ENCODE data around the gene CPA5.

CPA5 gene

DNA sequence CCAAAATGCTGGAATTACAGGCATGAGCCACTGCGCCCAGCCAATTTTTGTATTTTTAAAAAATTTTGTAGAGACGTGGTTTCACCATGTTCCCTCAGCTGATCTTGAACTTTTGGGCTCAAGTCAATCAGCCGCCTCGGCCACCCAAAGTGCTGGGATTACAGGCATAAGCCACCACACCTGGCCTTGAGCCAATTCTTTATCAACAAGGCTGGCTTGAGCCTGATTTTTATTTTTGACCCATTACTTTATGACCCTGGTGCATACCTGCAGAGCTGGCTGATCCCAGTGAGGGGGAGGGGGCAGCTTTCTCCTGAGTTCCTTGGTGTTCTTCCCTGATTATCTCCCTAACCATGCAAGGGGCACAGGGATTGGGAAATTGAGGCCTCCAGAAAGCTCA lies 19.8 kb downstream of the CPA5 start:
- H4K91ac ChIP-seq (ENCODE audit: low read depth, low read length, poor library complexity) = no peak overlapping the region
- no peak overlapping the region for H3K4ac ChIP-seq (ENCODE audit: low read length)
- no peak overlapping the region for H3K9ac ChIP-seq (ENCODE audit: low read depth, low read length, poor library complexity)
- no peak overlapping the region for H4K8ac ChIP-seq (ENCODE audit: low read depth, low read length)
- no peak overlapping the region for H3K27ac ChIP-seq (replicated peaks; ENCODE audit: low read length)
- peaks cover 4 to 10% of the 10 kb centered on the region in 2 donors for H3K4me1 ChIP-seq (ENCODE audit: control insufficient read depth in 2 of 2, insufficient read depth in 1 of 2, low read depth in 1 of 2, low read length in 2 of 2)
- H3K4me2 ChIP-seq (ENCODE audit: insufficient read depth, low read length, poor library complexity, severe bottlenecking) = no peak overlapping the region
- H3K36me3 ChIP-seq (replicated peaks in 1 of 2; ENCODE audit: control insufficient read depth in 2 of 2, insufficient read depth in 2 of 2, low read length in 2 of 2) = no peaks in the 10 kb centered on the region
- H2BK15ac ChIP-seq (ENCODE audit: low read length) = no peak overlapping the region
- no peak overlapping the region for H2AFZ ChIP-seq (ENCODE audit: low read length)
- H2AK5ac ChIP-seq (ENCODE audit: low read depth, low read length) = peak overlapping the region; percentile 0
- H3K79me1 ChIP-seq (ENCODE audit: low read depth, low read length) = no peaks in the 10 kb centered on the region
- DNase-seq (ENCODE audit: low spot score) = no peak
- no peak overlapping the region for H2BK120ac ChIP-seq (ENCODE audit: low read depth, low read length)
- no CpG with 5 or more reads among the region's 4 CpGs for WGBS, 2 donors (ENCODE audit: extremely low coverage in 2 of 2, insufficient read length in 2 of 2, insufficient replicate concordance in 1 of 2)
- H3K14ac ChIP-seq (ENCODE audit: low read length) = no peak overlapping the region
- no peak overlapping the region for H3K4me3 ChIP-seq (ENCODE audit: low read length in 2 of 2)
- peaks cover 5 to 8% of the 10 kb centered on the region in 2 donors for H3K9me3 ChIP-seq (replicated peaks in 1 of 2; ENCODE audit: control insufficient read depth in 2 of 2, insufficient read depth in 1 of 2, low read depth in 1 of 2, low read length in 2 of 2)
- no peaks in the 10 kb centered on the region for H3K27me3 ChIP-seq (ENCODE audit: control insufficient read depth in 3 of 3, insufficient read depth in 3 of 3, low read depth in 1 of 3, low read length in 3 of 3)
- no peak overlapping the region for H3K18ac ChIP-seq (ENCODE audit: low read length)
- no peak overlapping the region for H2BK5ac ChIP-seq (ENCODE audit: low read length)
- H3K23ac ChIP-seq (ENCODE audit: low read depth, low read length, poor library complexity) = no peak overlapping the region
- no peak overlapping the region for H2BK12ac ChIP-seq (ENCODE audit: low read length)

DNA sequence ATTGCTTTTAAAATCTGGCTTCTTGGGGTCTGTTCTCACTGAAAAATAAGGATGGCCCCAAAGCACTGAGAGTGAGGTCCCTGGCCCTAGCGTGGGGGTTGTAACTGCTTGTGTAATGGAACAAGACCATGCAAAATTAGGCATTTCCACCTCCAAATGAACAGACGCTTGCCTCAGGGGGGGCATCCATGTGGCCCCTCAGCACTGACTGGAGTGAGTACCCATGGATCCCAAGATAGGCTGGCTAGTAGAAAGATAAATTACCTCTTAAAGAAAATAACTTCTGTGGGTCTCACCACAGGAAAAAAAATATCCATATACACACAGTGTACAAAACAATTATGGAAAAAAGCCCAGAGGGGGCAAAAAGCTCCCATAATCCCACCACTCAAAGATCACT lies 20.5 kb downstream of the CPA5 start:
- Histone ChIP-seq H3K9ac (ENCODE audit: low read depth, low read length, poor library complexity) (no peak overlapping the region), H3K18ac (ENCODE audit: low read length) (no peak overlapping the region), H4K8ac (ENCODE audit: low read depth, low read length) (no peak overlapping the region), H3K14ac (ENCODE audit: low read length) (no peak overlapping the region), H3K36me3 (replicated peaks in 1 of 2; ENCODE audit: control insufficient read depth in 2 of 2, insufficient read depth in 2 of 2, low read length in 2 of 2) (no peaks in the 10 kb centered on the region), H2BK120ac (ENCODE audit: low read depth, low read length) (no peak overlapping the region), H2BK15ac (ENCODE audit: low read length) (no peak overlapping the region), H2AK5ac (ENCODE audit: low read depth, low read length) (no peak overlapping the region), H3K4me1 (ENCODE audit: control insufficient read depth in 2 of 2, insufficient read depth in 1 of 2, low read depth in 1 of 2, low read length in 2 of 2) (peaks cover 4 to 10% of the 10 kb centered on the region in 2 donors), H3K23ac (ENCODE audit: low read depth, low read length, poor library complexity) (no peak overlapping the region), H3K79me1 (ENCODE audit: low read depth, low read length) (no peaks in the 10 kb centered on the region), H2BK5ac (ENCODE audit: low read length) (no peak overlapping the region), H2BK12ac (ENCODE audit: low read length) (no peak overlapping the region), H4K91ac (ENCODE audit: low read depth, low read length, poor library complexity) (no peak overlapping the region), H3K27me3 (ENCODE audit: control insufficient read depth in 3 of 3, insufficient read depth in 3 of 3, low read depth in 1 of 3, low read length in 3 of 3) (no peaks in the 10 kb centered on the region), H2AFZ (ENCODE audit: low read length) (no peak overlapping the region), H3K4ac (ENCODE audit: low read length) (no peak overlapping the region), H3K27ac (replicated peaks; ENCODE audit: low read length) (no peak overlapping the region), H3K9me3 (replicated peaks in 1 of 2; ENCODE audit: control insufficient read depth in 2 of 2, insufficient read depth in 1 of 2, low read depth in 1 of 2, low read length in 2 of 2) (peaks cover 4 to 5% of the 10 kb centered on the region in 2 donors), H3K4me2 (ENCODE audit: insufficient read depth, low read length, poor library complexity, severe bottlenecking) (no peak overlapping the region), H3K4me3 (ENCODE audit: low read length in 2 of 2) (no peak overlapping the region)
- DNase-seq (ENCODE audit: low spot score) = no peak
- no CpG with 5 or more reads among the region's 2 CpGs for WGBS, 2 donors (ENCODE audit: extremely low coverage in 2 of 2, insufficient read length in 2 of 2, insufficient replicate concordance in 1 of 2)

DNA sequence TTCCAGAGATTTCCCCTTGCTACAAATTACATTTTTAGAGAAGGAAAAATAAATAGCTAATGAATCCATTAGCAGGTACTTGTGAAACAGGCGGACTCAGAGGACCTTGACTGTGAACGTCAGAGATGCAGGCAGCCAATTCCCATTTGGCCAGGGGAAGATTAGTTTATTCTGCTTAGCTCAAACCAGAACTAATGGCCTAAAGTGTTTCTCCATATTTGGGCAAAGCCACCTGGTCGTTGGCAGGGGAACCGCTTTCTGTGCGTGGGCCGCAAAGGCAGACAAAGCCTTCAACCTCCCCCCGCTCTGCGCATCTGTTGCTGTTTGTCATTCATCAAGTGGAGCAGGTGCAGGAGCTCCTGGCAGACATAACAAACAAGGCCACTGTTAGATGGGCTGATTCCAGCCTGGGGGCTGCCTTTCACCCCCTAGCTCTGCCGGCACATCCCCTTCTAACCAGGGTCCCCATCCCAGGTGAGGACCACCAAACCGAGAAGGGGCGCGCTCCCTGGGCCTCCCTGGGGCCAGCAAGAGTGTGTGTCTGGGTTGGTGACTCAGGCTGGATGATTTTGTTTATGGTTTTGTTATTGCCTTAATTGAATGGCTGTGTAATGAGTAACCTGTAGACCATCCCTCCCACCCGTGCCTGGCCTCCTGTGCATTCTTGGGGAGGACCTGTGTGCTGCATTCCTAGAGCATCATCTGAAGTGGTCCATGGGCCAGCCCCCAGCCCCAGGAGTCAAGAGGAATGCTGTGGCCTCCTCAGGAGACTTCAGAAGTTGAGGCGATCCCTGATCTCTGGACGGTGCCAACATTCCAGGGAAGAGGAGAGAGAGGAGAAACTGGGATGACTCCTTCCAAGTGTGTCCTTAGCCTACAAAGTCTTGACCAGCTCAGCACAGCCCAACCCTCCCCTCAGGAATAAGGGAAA lies 21.2 kb downstream of the CPA5 start:
- Histone ChIP-seq H3K14ac (ENCODE audit: low read length) (no peak overlapping the region), H3K9me3 (replicated peaks in 1 of 2; ENCODE audit: control insufficient read depth in 2 of 2, insufficient read depth in 1 of 2, low read depth in 1 of 2, low read length in 2 of 2) (peaks cover 2 to 3% of the 10 kb centered on the region in 2 donors), H3K4ac (ENCODE audit: low read length) (no peak overlapping the region), H3K27ac (replicated peaks; ENCODE audit: low read length) (no peak overlapping the region), H2BK15ac (ENCODE audit: low read length) (peak overlapping the region; percentile 4), H3K4me2 (ENCODE audit: insufficient read depth, low read length, poor library complexity, severe bottlenecking) (no peak overlapping the region), H3K4me3 (ENCODE audit: low read length in 2 of 2) (no peak overlapping the region), H3K23ac (ENCODE audit: low read depth, low read length, poor library complexity) (no peak overlapping the region), H2BK120ac (ENCODE audit: low read depth, low read length) (no peak overlapping the region), H3K79me1 (ENCODE audit: low read depth, low read length) (no peaks in the 10 kb centered on the region), H4K91ac (ENCODE audit: low read depth, low read length, poor library complexity) (no peak overlapping the region), H2AFZ (ENCODE audit: low read length) (peak overlapping the region; percentile 60), H2AK5ac (ENCODE audit: low read depth, low read length) (peak overlapping the region; percentile 10), H3K18ac (ENCODE audit: low read length) (peak overlapping the region; percentile 54), H2BK12ac (ENCODE audit: low read length) (no peak overlapping the region), H2BK5ac (ENCODE audit: low read length) (peak overlapping the region; percentile 2), H3K9ac (ENCODE audit: low read depth, low read length, poor library complexity) (no peak overlapping the region), H3K4me1 (ENCODE audit: control insufficient read depth in 2 of 2, insufficient read depth in 1 of 2, low read depth in 1 of 2, low read length in 2 of 2) (peaks cover 4 to 10% of the 10 kb centered on the region in 2 donors), H3K36me3 (replicated peaks in 1 of 2; ENCODE audit: control insufficient read depth in 2 of 2, insufficient read depth in 2 of 2, low read length in 2 of 2) (no peaks in the 10 kb centered on the region), H4K8ac (ENCODE audit: low read depth, low read length) (no peak overlapping the region), H3K27me3 (ENCODE audit: control insufficient read depth in 3 of 3, insufficient read depth in 3 of 3, low read depth in 1 of 3, low read length in 3 of 3) (no peaks in the 10 kb centered on the region)
- no peak for DNase-seq (ENCODE audit: low spot score)
- WGBS, 2 donors (ENCODE audit: extremely low coverage in 2 of 2, insufficient read length in 2 of 2, insufficient replicate concordance in 1 of 2) = no CpG with 5 or more reads among the region's 15 CpGs

DNA sequence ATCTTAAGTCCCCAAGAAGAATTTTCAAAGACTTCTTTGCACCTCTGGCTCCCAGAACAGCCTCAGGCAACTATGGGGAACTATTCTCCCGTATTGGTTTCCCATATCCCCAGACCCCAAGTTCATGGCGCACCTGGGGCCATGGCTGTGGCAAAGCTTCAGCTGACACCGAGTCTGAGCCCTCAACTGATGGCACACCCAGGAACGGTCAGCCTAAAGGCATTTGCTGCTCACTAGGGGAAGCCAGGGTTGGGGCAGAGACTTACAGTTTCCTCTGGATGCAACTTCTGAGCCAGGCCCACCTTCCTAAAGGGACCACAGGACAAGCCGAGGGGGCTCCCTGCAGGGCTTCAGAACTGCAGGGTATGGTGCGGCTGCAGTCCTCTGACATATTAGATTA lies 21.9 kb downstream of the CPA5 start:
- peaks cover 4 to 10% of the 10 kb centered on the region in 2 donors for H3K4me1 ChIP-seq (ENCODE audit: control insufficient read depth in 2 of 2, insufficient read depth in 1 of 2, low read depth in 1 of 2, low read length in 2 of 2)
- no peak overlapping the region for H3K4me2 ChIP-seq (ENCODE audit: insufficient read depth, low read length, poor library complexity, severe bottlenecking)
- DNase-seq (ENCODE audit: low spot score) = no peak
- H3K27ac ChIP-seq (replicated peaks; ENCODE audit: low read length) = no peak overlapping the region
- no peaks in the 10 kb centered on the region for H3K27me3 ChIP-seq (ENCODE audit: control insufficient read depth in 3 of 3, insufficient read depth in 3 of 3, low read depth in 1 of 3, low read length in 3 of 3)
- peak overlapping the region; percentile 60 for H2AFZ ChIP-seq (ENCODE audit: low read length)
- peak overlapping the region; percentile 2 for H3K18ac ChIP-seq (ENCODE audit: low read length)
- WGBS, 2 donors (ENCODE audit: extremely low coverage in 2 of 2, insufficient read length in 2 of 2, insufficient replicate concordance in 1 of 2) = no CpG with 5 or more reads among the region's 6 CpGs
- H2BK5ac ChIP-seq (ENCODE audit: low read length) = peak overlapping the region; percentile 2
- no peak overlapping the region for H4K8ac ChIP-seq (ENCODE audit: low read depth, low read length)
- H2BK15ac ChIP-seq (ENCODE audit: low read length) = no peak overlapping the region
- H3K79me1 ChIP-seq (ENCODE audit: low read depth, low read length) = no peaks in the 10 kb centered on the region
- no peak overlapping the region for H4K91ac ChIP-seq (ENCODE audit: low read depth, low read length, poor library complexity)
- H3K9me3 ChIP-seq (replicated peaks in 1 of 2; ENCODE audit: control insufficient read depth in 2 of 2, insufficient read depth in 1 of 2, low read depth in 1 of 2, low read length in 2 of 2) = peaks cover 2 to 6% of the 10 kb centered on the region in 2 donors
- no peak overlapping the region for H2BK12ac ChIP-seq (ENCODE audit: low read length)
- H3K4me3 ChIP-seq (ENCODE audit: low read length in 2 of 2) = no peak overlapping the region
- H3K4ac ChIP-seq (ENCODE audit: low read length) = no peak overlapping the region
- no peaks in the 10 kb centered on the region for H3K36me3 ChIP-seq (replicated peaks in 1 of 2; ENCODE audit: control insufficient read depth in 2 of 2, insufficient read depth in 2 of 2, low read length in 2 of 2)
- H3K23ac ChIP-seq (ENCODE audit: low read depth, low read length, poor library complexity) = no peak overlapping the region
- no peak overlapping the region for H3K9ac ChIP-seq (ENCODE audit: low read depth, low read length, poor library complexity)
- H2BK120ac ChIP-seq (ENCODE audit: low read depth, low read length) = no peak overlapping the region
- H2AK5ac ChIP-seq (ENCODE audit: low read depth, low read length) = no peak overlapping the region
- no peak overlapping the region for H3K14ac ChIP-seq (ENCODE audit: low read length)
